Inflammatory macrophage treated with lipopolysaccharide for 1 hour (primary cell): ENCODE data around the gene TECPR2.
A peak's percentile ranks its signal among the peaks of the same experiment; 100 is the strongest.

Source experiments
- DNase-seq, 2 donors: peaks; one replicate each; pipeline ENCODE4 v3.0.0-alpha.2; 2020 to 2022

Gene TECPR2

DNA sequence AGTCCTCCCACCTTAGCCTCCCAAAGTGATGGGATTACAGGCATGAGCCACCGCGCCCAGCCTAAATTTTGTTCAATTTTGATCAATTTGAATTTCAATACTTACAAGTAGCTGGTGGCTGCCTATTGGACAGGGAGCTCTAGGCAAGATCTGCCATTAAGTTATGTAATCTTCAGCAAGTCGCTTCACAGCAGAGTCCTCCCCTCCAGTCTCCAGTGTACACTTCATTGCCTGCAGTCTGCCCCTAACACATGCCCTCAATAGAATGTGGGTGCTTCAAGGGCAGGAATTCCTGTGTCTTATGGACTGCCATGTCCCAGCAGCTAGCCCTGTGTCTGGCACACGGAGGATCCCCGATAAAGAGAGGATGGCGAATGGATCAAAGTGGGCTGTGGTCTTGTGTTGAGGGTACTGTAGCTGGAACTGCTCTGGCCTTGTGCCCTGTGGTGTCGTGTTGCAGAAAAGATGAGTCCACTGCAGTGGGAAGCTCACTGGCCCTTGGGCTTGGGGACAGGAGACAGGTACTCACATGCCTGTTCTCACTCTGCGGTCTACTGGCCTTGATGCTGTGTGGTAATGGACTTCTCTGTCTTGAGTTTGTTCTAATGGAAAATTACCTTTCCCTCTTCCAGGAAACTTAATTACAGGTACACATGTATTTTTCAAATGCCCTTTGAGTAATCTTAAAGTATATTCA, 67.6 kb downstream of the TECPR2 start:
- no peak for DNase-seq

- DNase-seq, result no peak
Observed at GRCh38 chr14:102431751-102432150, 69.0 kb downstream of the TECPR2 start.

- DNase-seq, result no peak
Observed at GRCh38 chr14:102434647-102435175, 72.0 kb downstream of the TECPR2 start.

DNA sequence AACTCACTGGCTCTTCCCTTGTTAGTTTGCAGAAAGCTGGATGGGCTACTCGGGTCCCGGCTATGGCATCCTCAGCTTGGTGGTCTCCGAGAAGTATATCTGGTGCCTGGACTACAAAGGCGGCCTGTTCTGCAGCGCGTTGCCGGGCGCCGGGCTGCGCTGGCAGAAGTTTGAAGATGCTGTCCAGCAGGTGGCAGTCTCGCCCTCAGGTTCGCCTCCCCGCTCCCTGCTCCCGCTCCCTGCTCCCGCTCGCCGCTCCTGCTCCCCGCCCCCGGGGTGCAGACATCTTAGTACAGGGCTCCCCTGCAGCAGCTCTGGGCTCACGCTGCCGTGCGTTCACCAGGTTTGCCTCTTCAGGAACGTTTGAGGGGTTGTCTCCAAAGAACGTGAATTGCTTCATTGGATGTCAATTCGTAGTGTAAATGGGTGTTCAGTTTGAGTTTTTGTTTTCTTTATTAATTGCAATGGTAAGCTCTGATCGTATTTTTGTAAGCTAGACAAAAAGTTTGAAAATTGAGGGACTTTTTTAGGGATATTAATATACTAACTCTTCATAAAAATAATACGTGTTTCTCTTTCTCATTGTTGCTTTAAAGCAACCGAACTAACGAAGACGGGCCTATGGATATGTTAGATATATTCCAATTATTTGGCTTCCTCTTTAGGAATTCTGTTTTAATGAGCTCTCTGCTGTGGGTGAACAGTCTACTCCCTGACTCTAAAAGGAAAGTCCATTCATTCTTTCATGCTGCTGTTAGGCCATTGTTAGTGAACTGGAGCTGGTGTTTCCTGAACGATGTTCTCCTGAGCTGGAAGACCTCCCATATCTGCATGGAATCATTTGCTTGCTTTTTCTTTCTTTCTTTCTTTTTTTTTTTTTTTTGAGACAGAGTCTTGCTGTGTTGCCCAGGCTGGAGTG, 75.5 kb downstream of the TECPR2 start:
- DNase-seq, result peak; percentile 55 to 82

DNA sequence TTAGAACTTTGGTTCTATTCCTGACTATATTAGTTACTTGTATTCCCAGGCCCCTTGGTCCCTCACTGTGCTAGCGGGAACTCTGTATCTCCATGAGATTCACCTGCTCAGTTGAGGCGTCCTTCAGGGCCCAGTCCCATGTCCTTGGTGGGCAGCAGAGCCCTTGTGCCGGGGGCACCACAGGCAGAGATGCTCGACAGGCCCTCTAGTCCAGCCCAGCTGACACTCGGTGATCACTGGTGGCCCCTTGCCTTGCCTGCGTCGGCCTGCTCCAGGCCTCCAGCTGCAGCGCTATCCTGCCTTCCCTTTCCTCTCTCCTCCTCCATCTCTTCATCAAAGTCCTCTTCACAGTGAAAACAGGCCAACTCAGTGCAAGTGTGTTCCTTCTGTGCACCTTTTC, 76.8 kb downstream of the TECPR2 start:
- no peak for DNase-seq

- DNase-seq, result no peak
Observed at GRCh38 chr14:102440392-102440791, 77.7 kb downstream of the TECPR2 start.

- DNase-seq, result no peak
Observed at GRCh38 chr14:102442241-102443211, 79.8 kb downstream of the TECPR2 start.

GRCh38 chr14:102445066-102445465, 82.3 kb downstream of the TECPR2 start:
- DNase-seq, result no peak

- DNase-seq, result no peak
Observed at GRCh38 chr14:102445641-102446040, 82.9 kb downstream of the TECPR2 start.

- DNase-seq, result no peak
Observed at GRCh38 chr14:102450206-102451063, 87.7 kb downstream of the TECPR2 start.

- DNase-seq, result no peak
Observed at GRCh38 chr14:102451064-102451352, 88.3 kb downstream of the TECPR2 start.

- no peak for DNase-seq
Observed at GRCh38 chr14:102452302-102452701, 89.6 kb downstream of the TECPR2 start.

GRCh38 chr14:102454711-102455110, 92.0 kb downstream of the TECPR2 start:
- no peak for DNase-seq

- DNase-seq, result no peak
Observed at GRCh38 chr14:102457509-102457908, 94.8 kb downstream of the TECPR2 start.

DNA sequence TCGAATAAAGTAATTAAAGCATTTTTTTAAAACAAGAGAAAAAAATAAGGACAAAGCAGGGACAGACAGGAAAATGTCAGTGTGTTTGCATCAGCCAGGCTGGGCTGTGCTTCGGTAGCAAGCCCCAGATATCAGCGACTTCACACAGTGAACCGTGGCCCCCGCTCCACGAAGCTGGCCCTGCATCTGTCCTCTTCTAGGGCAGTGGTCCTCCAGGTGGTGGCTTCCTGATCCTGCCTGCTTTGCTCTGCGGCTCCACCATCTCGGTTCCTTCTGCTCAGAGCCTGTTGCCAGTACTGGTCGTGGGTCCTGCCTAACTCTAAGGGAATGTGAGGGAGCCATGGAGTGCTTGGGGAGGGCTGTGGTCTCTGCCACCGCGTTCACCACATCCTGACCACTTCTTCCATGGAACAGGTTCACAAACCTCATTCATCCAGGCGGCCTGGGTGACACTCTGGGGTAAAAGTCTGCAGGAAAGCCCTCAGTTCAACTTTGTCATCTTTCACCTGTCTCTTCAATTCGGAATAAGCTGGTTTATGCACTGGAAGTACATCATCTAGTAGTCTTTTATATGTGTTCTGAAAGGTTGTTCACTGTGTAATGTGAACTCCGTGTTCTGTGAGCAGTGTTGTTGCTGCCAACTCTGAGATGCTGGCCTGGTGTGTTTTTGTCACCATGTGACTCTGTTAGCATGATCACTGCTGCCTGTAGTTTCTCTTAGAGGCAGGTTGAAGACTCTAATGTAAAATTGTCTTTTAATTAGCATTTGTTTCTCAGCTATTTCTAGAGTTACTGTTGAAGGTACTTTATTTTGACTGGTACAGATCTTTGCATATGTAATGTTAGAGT, 99.0 kb downstream of the TECPR2 start:
- DNase-seq, result no peak

DNA sequence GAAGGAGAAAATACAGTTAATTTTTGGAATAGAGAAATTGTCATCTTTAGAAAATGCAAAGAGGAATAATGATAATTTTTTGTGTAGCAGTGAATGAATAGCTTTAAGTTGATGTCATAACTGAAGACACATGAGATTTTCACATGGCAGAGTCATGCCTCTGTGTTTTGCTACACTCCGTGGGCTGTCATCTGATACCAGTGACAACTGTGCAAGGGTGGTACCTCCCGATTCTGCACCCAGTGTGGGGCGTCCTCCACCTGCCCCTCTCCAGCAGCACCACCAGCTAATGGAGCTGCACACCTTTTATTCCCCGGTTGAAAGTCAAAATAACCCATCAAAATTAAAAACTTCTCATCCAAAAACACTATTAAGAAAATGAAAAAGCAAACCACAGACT, 99.7 kb downstream of the TECPR2 start:
- no peak for DNase-seq

DNA sequence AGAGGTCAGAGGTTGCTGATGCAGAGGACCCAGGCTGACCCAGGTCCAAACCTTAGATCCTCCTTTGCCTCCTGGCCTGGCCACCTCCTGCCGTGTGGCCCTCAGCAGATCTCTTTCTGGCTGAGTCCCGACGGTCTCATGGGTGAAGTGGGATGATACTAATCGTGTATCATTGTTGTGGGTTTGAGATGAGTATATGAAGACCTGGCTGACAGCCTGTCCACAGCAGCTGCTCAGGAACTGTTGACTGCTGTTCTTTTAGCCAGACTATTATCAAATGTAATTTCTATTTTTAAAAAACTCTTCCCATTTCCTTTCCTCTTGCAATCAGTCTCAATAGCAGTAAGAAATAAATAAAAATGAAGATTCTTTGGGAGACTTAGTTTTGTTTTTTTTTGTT, 101.3 kb downstream of the TECPR2 start:
- DNase-seq, result no peak

GRCh38 chr14:102464846-102465341, 102.2 kb downstream of the TECPR2 start:
- no peak for DNase-seq

- DNase-seq, result no peak
Observed at GRCh38 chr14:102469261-102469660, 106.5 kb downstream of the TECPR2 start.

DNA sequence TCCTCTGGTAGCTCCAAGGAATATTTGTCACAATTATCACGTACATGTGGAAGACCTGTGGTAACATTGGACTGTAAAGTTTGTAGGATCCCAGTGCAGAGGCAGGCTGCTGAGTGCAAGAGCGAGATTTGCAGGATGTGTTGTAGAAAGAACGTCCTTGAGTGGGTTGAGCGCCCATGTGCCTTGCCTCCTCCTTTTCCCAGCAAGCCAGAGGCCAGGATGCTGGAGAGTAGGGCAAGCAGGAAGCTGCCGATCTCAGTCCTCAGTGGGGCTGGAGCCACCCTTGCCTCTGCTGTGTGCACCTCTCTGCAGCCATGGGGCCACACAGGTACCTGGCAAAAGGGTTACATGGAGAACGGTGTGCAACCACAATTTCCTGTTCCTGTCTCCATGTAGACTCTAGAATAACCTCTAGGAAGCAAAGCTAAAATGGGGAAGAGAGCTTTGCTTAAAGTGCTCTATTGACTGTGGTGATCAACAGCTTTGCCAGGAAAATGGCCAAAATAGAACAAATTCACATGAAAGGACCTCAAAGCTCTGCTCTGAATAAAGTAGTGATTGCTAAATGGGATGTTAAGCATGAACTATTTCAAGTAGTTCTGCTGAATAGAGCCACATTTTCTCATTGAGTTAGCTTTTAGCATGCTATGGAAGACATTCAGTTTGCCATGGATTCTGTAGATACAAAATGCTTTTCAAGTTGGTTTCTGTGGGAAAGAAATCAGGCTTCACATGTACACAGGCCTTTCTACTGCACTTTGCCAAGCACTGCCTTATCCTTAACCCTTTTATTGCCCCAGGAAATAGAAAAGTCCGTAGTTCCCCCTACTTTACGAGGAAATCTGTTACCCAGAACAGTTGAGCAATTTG, 109.4 kb downstream of the TECPR2 start:
- DNase-seq, result no peak
